Measurements from ENCODE around the gene ATP9B.

Gene ATP9B

GRCh38 chr18:79048245-79048632 lies 21.0 kb upstream of the ATP9B start:
- Histone ChIP-seq H3K27ac (ENCODE audit: insufficient read depth, low read depth, low read length, poor library complexity, severe bottlenecking) (no peak overlapping the region), H3K36me3 (ENCODE audit: control insufficient read depth, insufficient read depth, low read length) (no peaks in the 10 kb centered on the region), H3K4me3 (ENCODE audit: insufficient read depth, low read depth, low read length) (no peak overlapping the region), H3K9me3 (ENCODE audit: control insufficient read depth, low read length) (no peaks in the 10 kb centered on the region), H3K4me1 (ENCODE audit: control insufficient read depth, insufficient read depth, low read length) (no peaks in the 10 kb centered on the region), H3K27me3 (ENCODE audit: control insufficient read depth, insufficient read depth, low read length, poor library complexity, severe bottlenecking) (no peaks in the 10 kb centered on the region)
- WGBS, 2 experiments = 94 to 97% methylated on average over 8 of the region's 8 CpGs

- Histone ChIP-seq H3K27me3 (ENCODE audit: control insufficient read depth, insufficient read depth, low read length, poor library complexity, severe bottlenecking) (no peaks in the 10 kb centered on the region), H3K4me3 (ENCODE audit: insufficient read depth, low read depth, low read length) (no peak overlapping the region), H3K27ac (ENCODE audit: insufficient read depth, low read depth, low read length, poor library complexity, severe bottlenecking) (no peak overlapping the region), H3K9me3 (ENCODE audit: control insufficient read depth, low read length) (no peaks in the 10 kb centered on the region), H3K4me1 (ENCODE audit: control insufficient read depth, insufficient read depth, low read length) (no peaks in the 10 kb centered on the region), H3K36me3 (ENCODE audit: control insufficient read depth, insufficient read depth, low read length) (no peaks in the 10 kb centered on the region)
- WGBS, 2 experiments = 92% methylated on average over 3 of the region's 3 CpGs
Observed at GRCh38 chr18:79049506-79049905, 19.7 kb upstream of the ATP9B start.

GRCh38 chr18:79050005-79050404 lies 19.2 kb upstream of the ATP9B start:
- H3K27ac ChIP-seq (ENCODE audit: insufficient read depth, low read depth, low read length, poor library complexity, severe bottlenecking) = no peak overlapping the region
- H3K4me1 ChIP-seq (ENCODE audit: control insufficient read depth, insufficient read depth, low read length) = no peaks in the 10 kb centered on the region
- 93% methylated on average over 5 of the region's 5 CpGs for WGBS, 2 experiments
- no peak overlapping the region for H3K4me3 ChIP-seq (ENCODE audit: insufficient read depth, low read depth, low read length)
- H3K9me3 ChIP-seq (ENCODE audit: control insufficient read depth, low read length) = no peaks in the 10 kb centered on the region
- no peaks in the 10 kb centered on the region for H3K27me3 ChIP-seq (ENCODE audit: control insufficient read depth, insufficient read depth, low read length, poor library complexity, severe bottlenecking)
- H3K36me3 ChIP-seq (ENCODE audit: control insufficient read depth, insufficient read depth, low read length) = no peaks in the 10 kb centered on the region

- H3K27ac ChIP-seq (ENCODE audit: insufficient read depth, low read depth, low read length, poor library complexity, severe bottlenecking) = no peak overlapping the region
- no peaks in the 10 kb centered on the region for H3K36me3 ChIP-seq (ENCODE audit: control insufficient read depth, insufficient read depth, low read length)
- 96% methylated on average over 9 of the region's 9 CpGs for WGBS, 2 experiments
- H3K4me1 ChIP-seq (ENCODE audit: control insufficient read depth, insufficient read depth, low read length) = no peaks in the 10 kb centered on the region
- H3K4me3 ChIP-seq (ENCODE audit: insufficient read depth, low read depth, low read length) = no peak overlapping the region
- no peaks in the 10 kb centered on the region for H3K27me3 ChIP-seq (ENCODE audit: control insufficient read depth, insufficient read depth, low read length, poor library complexity, severe bottlenecking)
- H3K9me3 ChIP-seq (ENCODE audit: control insufficient read depth, low read length) = no peaks in the 10 kb centered on the region
Observed at GRCh38 chr18:79056827-79057367, 12.3 kb upstream of the ATP9B start.

- H3K36me3 ChIP-seq (ENCODE audit: control insufficient read depth, insufficient read depth, low read length) = no peaks in the 10 kb centered on the region
- no peak overlapping the region for H3K4me3 ChIP-seq (ENCODE audit: insufficient read depth, low read depth, low read length)
- 38 to 39% methylated on average over 2 of the region's 2 CpGs for WGBS, 2 experiments
- no peaks in the 10 kb centered on the region for H3K4me1 ChIP-seq (ENCODE audit: control insufficient read depth, insufficient read depth, low read length)
- H3K27ac ChIP-seq (ENCODE audit: insufficient read depth, low read depth, low read length, poor library complexity, severe bottlenecking) = no peak overlapping the region
- no peaks in the 10 kb centered on the region for H3K9me3 ChIP-seq (ENCODE audit: control insufficient read depth, low read length)
- H3K27me3 ChIP-seq (ENCODE audit: control insufficient read depth, insufficient read depth, low read length, poor library complexity, severe bottlenecking) = no peaks in the 10 kb centered on the region
Observed at GRCh38 chr18:79058007-79058406, 11.2 kb upstream of the ATP9B start.

GRCh38 chr18:79062806-79063205 lies 6.4 kb upstream of the ATP9B start:
- Histone ChIP-seq H3K27me3 (ENCODE audit: control insufficient read depth, insufficient read depth, low read length, poor library complexity, severe bottlenecking) (peaks cover 3% of the 10 kb centered on the region), H3K4me3 (ENCODE audit: insufficient read depth, low read depth, low read length) (no peak overlapping the region), H3K36me3 (ENCODE audit: control insufficient read depth, insufficient read depth, low read length) (no peaks in the 10 kb centered on the region), H3K9me3 (ENCODE audit: control insufficient read depth, low read length) (no peaks in the 10 kb centered on the region), H3K4me1 (ENCODE audit: control insufficient read depth, insufficient read depth, low read length) (no peaks in the 10 kb centered on the region), H3K27ac (ENCODE audit: insufficient read depth, low read depth, low read length, poor library complexity, severe bottlenecking) (no peak overlapping the region)
- 91 to 94% methylated on average over 9 of the region's 9 CpGs for whole genome bisulfite sequencing, 2 experiments

- no peaks in the 10 kb centered on the region for H3K9me3 ChIP-seq (ENCODE audit: control insufficient read depth, low read length)
- H3K4me1 ChIP-seq (ENCODE audit: control insufficient read depth, insufficient read depth, low read length) = no peaks in the 10 kb centered on the region
- no peak overlapping the region for H3K4me3 ChIP-seq (ENCODE audit: insufficient read depth, low read depth, low read length)
- no peak overlapping the region for H3K27ac ChIP-seq (ENCODE audit: insufficient read depth, low read depth, low read length, poor library complexity, severe bottlenecking)
- 91 to 97% methylated on average over 4 to 5 of the region's 5 CpGs for WGBS, 2 experiments
- peaks cover 3% of the 10 kb centered on the region for H3K27me3 ChIP-seq (ENCODE audit: control insufficient read depth, insufficient read depth, low read length, poor library complexity, severe bottlenecking)
- H3K36me3 ChIP-seq (ENCODE audit: control insufficient read depth, insufficient read depth, low read length) = no peaks in the 10 kb centered on the region
Observed at GRCh38 chr18:79064228-79064627, 5.0 kb upstream of the ATP9B start.

- no peak overlapping the region for H3K4me3 ChIP-seq (ENCODE audit: insufficient read depth, low read depth, low read length)
- no peak overlapping the region for H3K27ac ChIP-seq (ENCODE audit: insufficient read depth, low read depth, low read length, poor library complexity, severe bottlenecking)
- peaks cover 3% of the 10 kb centered on the region for H3K27me3 ChIP-seq (ENCODE audit: control insufficient read depth, insufficient read depth, low read length, poor library complexity, severe bottlenecking)
- WGBS, 2 experiments = 90 to 94% methylated on average over 2 of the region's 2 CpGs
- no peaks in the 10 kb centered on the region for H3K4me1 ChIP-seq (ENCODE audit: control insufficient read depth, insufficient read depth, low read length)
- H3K36me3 ChIP-seq (ENCODE audit: control insufficient read depth, insufficient read depth, low read length) = no peaks in the 10 kb centered on the region
- H3K9me3 ChIP-seq (ENCODE audit: control insufficient read depth, low read length) = peaks cover 3% of the 10 kb centered on the region
Observed at GRCh38 chr18:79065802-79066201, 3.4 kb upstream of the ATP9B start.

- H3K9me3 ChIP-seq (ENCODE audit: control insufficient read depth, low read length) = peaks cover 5% of the 10 kb centered on the region
- no peak overlapping the region for H3K4me3 ChIP-seq (ENCODE audit: insufficient read depth, low read depth, low read length)
- WGBS, 2 experiments = 94 to 96% methylated on average over 4 of the region's 4 CpGs
- H3K27ac ChIP-seq (ENCODE audit: insufficient read depth, low read depth, low read length, poor library complexity, severe bottlenecking) = no peak overlapping the region
- peaks cover 3% of the 10 kb centered on the region for H3K27me3 ChIP-seq (ENCODE audit: control insufficient read depth, insufficient read depth, low read length, poor library complexity, severe bottlenecking)
- peaks cover 2% of the 10 kb centered on the region for H3K36me3 ChIP-seq (ENCODE audit: control insufficient read depth, insufficient read depth, low read length)
- no peaks in the 10 kb centered on the region for H3K4me1 ChIP-seq (ENCODE audit: control insufficient read depth, insufficient read depth, low read length)
Observed at GRCh38 chr18:79067611-79068010, 1.6 kb upstream of the ATP9B start.

- 92 to 93% methylated on average over 49 of the region's 49 CpGs for WGBS, 2 experiments
Observed at GRCh38 chr18:79068341-79068936, 755 bp upstream of the ATP9B start.

More at GRCh38 chr18:79068341-79068936, 755 bp upstream of the ATP9B start:
- H3K4me1 ChIP-seq (ENCODE audit: control insufficient read depth, insufficient read depth, low read length) = no peaks in the 10 kb centered on the region
- H3K27ac ChIP-seq (ENCODE audit: insufficient read depth, low read depth, low read length, poor library complexity, severe bottlenecking) = peak overlapping the region; percentile 86
- H3K9me3 ChIP-seq (ENCODE audit: control insufficient read depth, low read length) = peaks cover 6% of the 10 kb centered on the region
- peaks cover 2% of the 10 kb centered on the region for H3K36me3 ChIP-seq (ENCODE audit: control insufficient read depth, insufficient read depth, low read length)
- H3K4me3 ChIP-seq (ENCODE audit: insufficient read depth, low read depth, low read length) = peak overlapping the region; percentile 95
- peaks cover 3% of the 10 kb centered on the region for H3K27me3 ChIP-seq (ENCODE audit: control insufficient read depth, insufficient read depth, low read length, poor library complexity, severe bottlenecking)

Measured in ectodermal cell (in vitro differentiated cells).